Sciatic nerve (tissue), 2 donors: Measurements from ENCODE around the gene RFX7. TPM values are rescaled to one million over a fixed set of nuclear protein-coding genes. Genes with fewer than 3 reads are reported as not detected.
"Not testable (repeated sequence)": the region's sequence is repeated elsewhere in the genome, so short reads cannot be mapped to it uniquely, and the experiment has no call there.

ENCODE experiments used
- ATAC-seq: fragments of 200-7000 bp; cut with Tn5 transposase; one replicate; pipeline ENCODE4 v1.9.1; 2020; ENCODE audit warnings: mild to moderate bottlenecking, moderate library complexity
- DNase-seq: peaks from one replicate; pipeline ENCODE4 v3.0.0-alpha.2; 2020; ENCODE audit warnings: low spot score
- intact Hi-C: fragments of 100-400 bp; cut with DNase I; formaldehyde crosslinking; loops from one replicate; pipeline ENCODE4 v1.14.2; 2022
- total RNA-seq: library from RNA; stranded (reverse); fragmentation: NEBNext Ultra II Directional; extraction: Animal tissue kit (Norgen Biotek cat#: 25700); gene quantifications from one replicate; pipeline ENCODE4 v1.2.1, GENCODE V29; 2021
- donor health status: DM: no; HTN: no; CAD: no.
- donor health status: DM: no; HTN: no; CAD: no.

RFX7 gene
- total RNA-seq, 1 donor from 2014 or later = 19.6 TPM

- intact Hi-C loops = no loop called here
- ATAC-seq (no peak), DNase-seq (no peak)
Observed at GRCh38 chr15:56211960-56212550, 31.6 kb downstream of the RFX7 start.

- no peak for DNase-seq
- ATAC-seq = no peak
- intact Hi-C loops = no loop called here
Observed at GRCh38 chr15:56211064-56211463, 32.6 kb downstream of the RFX7 start.

DNA sequence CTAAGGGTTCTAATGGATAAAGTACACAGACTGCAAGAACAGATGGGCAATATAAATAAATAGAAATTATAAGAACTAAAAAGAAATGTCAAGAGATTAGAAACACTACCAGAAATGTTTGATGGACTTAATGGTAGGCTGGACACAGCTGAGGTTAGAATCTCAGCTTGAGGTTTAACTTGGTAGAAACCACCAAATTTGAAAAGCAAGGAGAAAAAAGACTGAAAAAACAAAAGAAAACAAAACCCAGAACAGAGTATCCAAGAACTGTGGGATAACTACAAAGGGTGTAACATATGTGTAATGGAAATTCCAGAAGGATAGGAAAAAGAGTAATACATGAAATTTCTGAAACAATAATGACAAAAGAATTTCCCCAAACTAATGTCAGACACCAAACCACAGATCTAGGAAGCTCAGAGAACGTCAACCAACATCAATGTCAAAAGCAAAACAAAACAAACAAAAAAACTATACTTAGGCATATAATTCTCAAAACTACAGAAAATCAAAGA lies 35.0 kb downstream of the RFX7 start:
- DNase-seq (no peak), ATAC-seq (no peak)
- intact Hi-C loops = no loop called here

GRCh38 chr15:56208185-56208584 lies 35.5 kb downstream of the RFX7 start:
- intact Hi-C loops = no loop called here

DNA sequence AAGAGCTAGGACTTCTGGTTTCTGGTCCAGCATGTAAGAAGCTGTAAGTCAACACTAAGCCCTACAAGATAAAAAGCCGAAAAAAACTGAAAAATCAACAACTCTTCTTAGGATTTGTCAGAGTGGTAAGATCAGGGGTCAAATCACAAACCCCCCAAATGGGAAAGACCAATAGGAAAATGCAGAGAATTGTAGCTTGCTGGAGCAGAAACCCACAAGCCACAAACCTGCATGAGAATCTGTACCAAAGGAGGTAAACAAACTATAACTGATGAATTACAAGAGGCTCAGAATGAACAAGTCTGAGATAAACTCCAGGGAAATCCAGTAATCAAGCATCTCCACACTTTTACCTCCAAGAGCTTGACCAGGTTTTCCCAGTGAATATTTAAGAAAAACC lies 36.0 kb downstream of the RFX7 start:
- intact Hi-C loops = no loop called here
- DNase-seq (no peak), ATAC-seq (no peak)

More at GRCh38 chr15:56208185-56208584, 35.5 kb downstream of the RFX7 start:
- DNase-seq = no peak
- ATAC-seq = no peak

GRCh38 chr15:56207092-56207491 lies 36.6 kb downstream of the RFX7 start:
- no peak for DNase-seq
- intact Hi-C loops = no loop called here
- ATAC-seq = no peak

- ATAC-seq (no peak), DNase-seq (no peak)
- intact Hi-C loops = no loop called here
Observed at GRCh38 chr15:56205061-56205876, 38.4 kb downstream of the RFX7 start.

DNA sequence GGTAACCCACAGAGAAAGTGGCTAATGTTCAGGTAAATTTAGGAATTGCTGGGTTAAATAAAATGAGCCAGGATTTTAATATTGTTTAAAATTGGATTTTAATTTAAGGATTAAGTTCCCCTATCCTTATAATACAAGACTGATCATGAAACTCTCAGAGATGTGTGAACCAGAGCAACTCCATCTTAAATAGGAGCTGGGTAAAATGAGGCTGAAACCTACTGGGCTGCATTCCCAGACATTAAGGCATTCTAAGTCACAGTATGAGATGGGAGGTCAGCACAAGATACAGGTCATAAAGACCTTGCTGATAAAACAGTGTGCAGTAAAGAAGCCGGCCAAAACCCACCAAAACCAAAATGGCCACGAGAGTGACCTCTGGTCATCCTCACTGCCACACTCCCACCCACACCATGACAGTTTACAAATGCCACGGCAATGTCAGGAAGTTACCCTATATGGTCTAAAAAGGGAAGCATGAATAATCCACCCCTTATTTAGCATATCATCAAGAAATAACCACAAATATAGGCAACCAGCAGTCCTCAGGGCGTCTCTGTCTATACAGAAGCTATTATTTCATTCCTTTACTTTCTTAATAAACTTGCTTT lies 40.3 kb downstream of the RFX7 start:
- DNase-seq, ATAC-seq, intact Hi-C loops: not testable (repeated sequence)

DNA sequence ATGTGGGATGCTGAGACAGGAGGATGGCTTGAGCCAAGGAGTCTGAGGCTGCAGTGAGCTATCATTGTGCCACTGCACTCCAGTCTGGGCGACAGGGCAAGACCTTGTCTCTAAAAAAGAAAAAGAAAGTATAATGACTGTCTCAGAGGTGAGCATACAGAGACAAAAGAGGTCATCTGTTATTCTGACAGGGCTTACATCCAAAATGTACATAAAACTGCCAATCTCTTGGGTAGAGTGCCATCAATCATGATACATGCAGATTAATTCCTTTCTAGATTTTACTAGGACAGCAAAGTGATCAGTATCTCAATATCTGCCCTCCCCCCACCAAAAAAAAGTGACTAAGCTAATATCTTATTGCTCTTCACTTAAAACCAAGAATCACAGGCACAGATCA lies 41.0 kb downstream of the RFX7 start:
- DNase-seq (no peak), ATAC-seq (no peak)
- intact Hi-C loops = no loop called here

DNA sequence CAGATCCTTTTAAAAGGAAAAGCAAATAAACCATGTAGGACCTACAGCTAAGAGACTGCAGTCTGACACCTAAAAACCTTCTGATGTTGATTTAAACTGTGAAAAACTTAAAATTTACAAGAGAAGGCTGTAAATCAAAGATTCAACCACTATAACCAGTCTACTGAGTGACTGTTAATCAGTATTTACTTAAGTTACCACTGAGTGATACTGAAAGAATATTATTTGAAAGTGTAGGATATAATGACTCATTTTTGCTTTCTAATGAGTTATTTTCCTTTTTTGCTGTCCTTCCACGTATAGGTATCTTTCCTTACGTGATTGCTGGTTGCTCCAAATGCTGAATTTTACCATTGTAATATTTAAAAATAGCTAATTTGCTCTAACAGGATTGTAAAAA lies 44.6 kb downstream of the RFX7 start:
- DNase-seq (no peak), ATAC-seq (no peak)
- intact Hi-C loops = no loop called here

- intact Hi-C loops = no loop called here
- ATAC-seq = no peak
Observed at GRCh38 chr15:56194035-56194434, 49.6 kb downstream of the RFX7 start.

GRCh38 chr15:56192659-56193442 lies 50.8 kb downstream of the RFX7 start:
- DNase-seq = no peak
- intact Hi-C loops = no loop called here
- ATAC-seq = no peak

More at GRCh38 chr15:56194035-56194434, 49.6 kb downstream of the RFX7 start:
- DNase-seq = no peak

GRCh38 chr15:56187665-56188064 lies 56.0 kb downstream of the RFX7 start:
- intact Hi-C loops = no loop called here
- ATAC-seq (no peak), DNase-seq (no peak)

GRCh38 chr15:56185980-56186379 lies 57.7 kb downstream of the RFX7 start:
- intact Hi-C loops = no loop called here
- ATAC-seq (no peak), DNase-seq (no peak)

GRCh38 chr15:56184516-56184915 lies 59.2 kb downstream of the RFX7 start:
- DNase-seq (no peak), ATAC-seq (no peak)
- intact Hi-C loops = no loop called here

GRCh38 chr15:56180851-56181250 lies 62.8 kb downstream of the RFX7 start:
- no peak for ATAC-seq
- no peak for DNase-seq
- intact Hi-C loops = no loop called here

DNA sequence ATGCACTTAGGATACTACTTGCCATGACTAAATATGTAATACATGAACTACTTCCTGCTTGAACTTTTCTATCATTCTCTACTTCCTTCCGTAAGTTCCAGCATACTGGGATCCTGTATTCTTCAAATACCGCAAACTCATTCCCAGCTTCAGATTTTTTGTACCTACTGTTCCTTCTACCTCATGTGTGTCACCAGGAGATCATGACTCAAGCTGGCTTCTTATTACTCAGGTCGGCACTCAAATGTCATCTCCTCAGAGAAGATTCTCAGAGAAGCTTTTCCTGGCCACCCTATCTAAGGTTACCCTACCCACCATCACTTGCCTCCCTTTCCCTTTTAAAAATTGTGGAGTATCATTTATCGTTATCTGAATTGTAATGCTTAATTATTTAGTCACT lies 66.7 kb downstream of the RFX7 start:
- ATAC-seq (no peak), DNase-seq (no peak)
- intact Hi-C loops = no loop called here

GRCh38 chr15:56175788-56176187 lies 67.9 kb downstream of the RFX7 start:
- no peak for ATAC-seq
- DNase-seq = no peak
- intact Hi-C loops = no loop called here

- DNase-seq = no peak
- intact Hi-C loops = no loop called here
Observed at GRCh38 chr15:56174649-56175048, 69.0 kb downstream of the RFX7 start.

More at GRCh38 chr15:56174649-56175048, 69.0 kb downstream of the RFX7 start:
- ATAC-seq = no peak
